ENCODE results near the gene BRDT. TPM values are rescaled to one million over a fixed set of nuclear protein-coding genes. Genes with fewer than 3 reads are reported as not detected.
A peak's percentile ranks its signal among the peaks of the same experiment; 100 is the strongest.

BRDT gene
- total RNA-seq, 1 experiment from 2014 or later: 0.13 TPM

GRCh38 chr1:91948097-91948496 is 1.1 kb upstream of the BRDT start (continued):
- TF ChIP-seq ZNF532 (CRISPR knock-in tag; IDR thresholded peaks at IDR 0.05; ENCODE audit: borderline replicate concordance) (no peak), ZNF423 (CRISPR knock-in tag; IDR thresholded peaks at IDR 0.05) (no peak)

- ATAC-seq (peak; percentile 41), DNase-seq (ENCODE audit: low spot score) (no peak)
- Mint-ChIP-seq H3K27ac (no peak overlapping the region), H3K9me3 (peaks cover 6% of the 10 kb centered on the region), H3K36me3 (no peaks in the 10 kb centered on the region), H3K4me3 (no peak overlapping the region), H3K4me1 (peaks cover 11% of the 10 kb centered on the region), H3K27me3 (ENCODE audit: low read depth) (no peaks in the 10 kb centered on the region)
- no peak for TF ChIP-seq ZNF671 (CRISPR knock-in tag; IDR thresholded peaks at IDR 0.05)
- TF ChIP-seq IRF2 (CRISPR knock-in tag; IDR thresholded peaks at IDR 0.05; ENCODE audit: borderline replicate concordance, low read depth): no peak
- TF ChIP-seq ZBTB43 (CRISPR knock-in tag; IDR thresholded peaks at IDR 0.05): no peak
- TF ChIP-seq FOXP4 (CRISPR knock-in tag; IDR thresholded peaks at IDR 0.05): no peak
- TF ChIP-seq USF1 (CRISPR knock-in tag; IDR thresholded peaks at IDR 0.05): 0 out of 2 replicates have a peak, but pooled peaks have one; percentile 41
- TF ChIP-seq CBFB (CRISPR knock-in tag; IDR thresholded peaks at IDR 0.05; ENCODE audit: low read depth): no peak
- peak; percentile 64 for TF ChIP-seq USF2 (CRISPR knock-in tag; IDR thresholded peaks at IDR 0.05)
- no peak for TF ChIP-seq ZNF416 (CRISPR knock-in tag; IDR thresholded peaks at IDR 0.05)
- no peak for TF ChIP-seq FOXP1 (CRISPR knock-in tag; IDR thresholded peaks at IDR 0.05; ENCODE audit: borderline replicate concordance)
- CTCF ChIA-PET: interaction anchor here (1.1 kb wide), 1 partner anchor 49 kb away, joined by 3 read pairs; no protein-coding TSS in a partner anchor
- POLR2A ChIA-PET: interaction anchor here (0.5 kb wide), 1 partner anchor 324 kb away, joined by 3 read pairs; no protein-coding TSS in a partner anchor
Observed at GRCh38 chr1:91948501-91949355, 473 bp upstream of the BRDT start.

GRCh38 chr1:91952187-91952586 is 3.0 kb downstream of the BRDT start:
- CTCF ChIA-PET: interaction anchor here (0.5 kb wide), 1 partner anchor 31 kb away, joined by 3 read pairs; no protein-coding TSS in a partner anchor
- H3K27me3 Mint-ChIP-seq (ENCODE audit: low read depth): no peaks in the 10 kb centered on the region
- no peak for DNase-seq (ENCODE audit: low spot score)

More at GRCh38 chr1:91952187-91952586, 3.0 kb downstream of the BRDT start:
- no peak for TF ChIP-seq JAZF1 (CRISPR knock-in tag; IDR thresholded peaks at IDR 0.05)
- TF ChIP-seq USF2 (CRISPR knock-in tag; IDR thresholded peaks at IDR 0.05): no peak
- TF ChIP-seq ATF1 (CRISPR knock-in tag; IDR thresholded peaks at IDR 0.05): no peak
- no peak for TF ChIP-seq ELF4 (CRISPR knock-in tag; IDR thresholded peaks at IDR 0.05; ENCODE audit: low read depth)
- TF ChIP-seq ATF6 (CRISPR knock-in tag; IDR thresholded peaks at IDR 0.05): no peak
- TF ChIP-seq GABPB1 (CRISPR knock-in tag; IDR thresholded peaks at IDR 0.05): no peak
- TF ChIP-seq ZNF232 (CRISPR knock-in tag; IDR thresholded peaks at IDR 0.05): no peak
- peak; percentile 55; the same call in 1 of the 2 replicates for ATAC-seq
- no peak overlapping the region for H3K4me3 Mint-ChIP-seq
- H3K4me1 Mint-ChIP-seq: 0 out of 2 replicates have a peak, but pooled peaks cover 4% of the 10 kb centered on the region
- H3K9me3 Mint-ChIP-seq: no peaks in the 10 kb centered on the region
- POLR2A ChIA-PET: no interaction called here
- H3K27ac Mint-ChIP-seq: no peak overlapping the region
- H3K36me3 Mint-ChIP-seq: no peaks in the 10 kb centered on the region

Data from WTC11 (cell line).